ENCODE results near the gene DSC1.

Gene DSC1

DNA sequence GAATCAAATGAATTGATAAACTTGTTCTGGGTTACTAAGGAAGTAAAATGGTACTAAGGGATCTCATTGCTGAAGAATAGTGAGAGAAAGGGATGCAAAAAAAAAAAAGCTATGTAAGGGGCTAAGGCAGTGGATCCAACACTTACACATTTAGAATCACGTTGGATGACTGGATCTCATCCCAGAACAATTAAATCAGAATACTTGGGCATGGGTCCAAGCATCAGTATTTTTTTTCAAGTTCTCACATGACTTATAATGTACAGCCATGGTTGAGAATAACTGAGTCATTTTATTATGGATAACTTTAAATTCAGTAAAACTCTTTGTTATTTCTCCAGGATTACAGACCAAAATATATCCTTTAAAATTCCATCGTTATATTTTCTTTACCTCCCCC is 8.5 kb downstream of the DSC1 start:
- H3K27ac ChIP-seq (ENCODE audit: low read depth, low read length): no peak overlapping the region
- no peak overlapping the region for H3K56ac ChIP-seq (ENCODE audit: low read length)
- H4K5ac ChIP-seq (ENCODE audit: low read length): no peak overlapping the region
- H3K4me3 ChIP-seq (ENCODE audit: low read length): no peak overlapping the region
- H3K27me3 ChIP-seq (ENCODE audit: insufficient read depth, low read length, poor library complexity): no peaks in the 10 kb centered on the region
- no peak overlapping the region for H2AK5ac ChIP-seq (ENCODE audit: low read length)
- DNase-seq: no peak
- H3K4me1 ChIP-seq (ENCODE audit: control insufficient read depth, low read depth, low read length): no peaks in the 10 kb centered on the region
- H4K8ac ChIP-seq (ENCODE audit: low read depth, low read length): no peak overlapping the region
- H2BK5ac ChIP-seq (ENCODE audit: low read length): no peak overlapping the region
- no peak overlapping the region for H3K9ac ChIP-seq (ENCODE audit: low read length)
- no CpG with 5 or more reads among the region's 2 CpGs for WGBS (ENCODE audit: extremely low coverage, insufficient coverage, low lambda C conversion rate)
- no peak overlapping the region for H3K18ac ChIP-seq (ENCODE audit: low read length)
- no peak overlapping the region for H3K4ac ChIP-seq (ENCODE audit: low read depth, low read length)
- H2BK120ac ChIP-seq (ENCODE audit: low read depth, low read length): no peak overlapping the region
- H2BK15ac ChIP-seq (replicated peaks; ENCODE audit: low read depth): no peak overlapping the region
- H3K4me2 ChIP-seq (ENCODE audit: low read length): no peak overlapping the region
- no peaks in the 10 kb centered on the region for H3K79me1 ChIP-seq (ENCODE audit: low read length)
- H3K36me3 ChIP-seq (ENCODE audit: control insufficient read depth, insufficient read depth, low read length): no peaks in the 10 kb centered on the region
- no peaks in the 10 kb centered on the region for H3K79me2 ChIP-seq (ENCODE audit: control insufficient read depth, insufficient read depth, low read length)
- H3K23ac ChIP-seq (ENCODE audit: low read length): no peak overlapping the region

DNA sequence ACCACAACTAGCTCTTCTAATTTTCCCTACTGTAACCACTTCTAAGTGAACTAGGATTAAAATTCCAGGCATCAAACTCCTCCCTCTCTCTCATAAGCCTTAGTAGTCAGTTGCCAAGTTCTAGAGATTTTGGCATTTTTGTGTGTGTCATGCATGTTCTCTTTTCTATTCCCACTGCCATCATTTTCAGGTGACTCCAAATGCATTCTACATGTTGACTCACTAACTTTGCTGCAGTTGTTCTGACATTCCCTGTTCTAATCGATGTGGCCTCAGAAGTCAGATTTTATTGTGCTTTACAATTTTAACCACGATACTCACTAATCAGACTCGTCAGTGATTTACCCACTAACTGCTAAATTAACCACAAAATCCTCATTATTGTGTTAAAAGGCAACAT is 13.3 kb downstream of the DSC1 start:
- Histone ChIP-seq H3K56ac (ENCODE audit: low read length) (no peak overlapping the region), H2BK120ac (ENCODE audit: low read depth, low read length) (no peak overlapping the region), H2AK5ac (ENCODE audit: low read length) (no peak overlapping the region), H3K27ac (ENCODE audit: low read depth, low read length) (no peak overlapping the region), H3K4me1 (ENCODE audit: control insufficient read depth, low read depth, low read length) (no peaks in the 10 kb centered on the region), H3K27me3 (ENCODE audit: insufficient read depth, low read length, poor library complexity) (no peaks in the 10 kb centered on the region), H3K4me3 (ENCODE audit: low read length) (no peak overlapping the region), H4K8ac (ENCODE audit: low read depth, low read length) (no peak overlapping the region), H2BK15ac (replicated peaks; ENCODE audit: low read depth) (no peak overlapping the region), H3K18ac (ENCODE audit: low read length) (no peak overlapping the region), H3K4me2 (ENCODE audit: low read length) (no peak overlapping the region), H3K79me1 (ENCODE audit: low read length) (no peaks in the 10 kb centered on the region), H3K79me2 (ENCODE audit: control insufficient read depth, insufficient read depth, low read length) (no peaks in the 10 kb centered on the region), H4K5ac (ENCODE audit: low read length) (no peak overlapping the region), H3K4ac (ENCODE audit: low read depth, low read length) (no peak overlapping the region), H3K9ac (ENCODE audit: low read length) (no peak overlapping the region), H3K23ac (ENCODE audit: low read length) (no peak overlapping the region), H3K36me3 (ENCODE audit: control insufficient read depth, insufficient read depth, low read length) (no peaks in the 10 kb centered on the region), H2BK5ac (ENCODE audit: low read length) (no peak overlapping the region)
- no CpG with 5 or more reads among the region's 3 CpGs for WGBS (ENCODE audit: extremely low coverage, insufficient coverage, low lambda C conversion rate)
- DNase-seq: no peak

DNA sequence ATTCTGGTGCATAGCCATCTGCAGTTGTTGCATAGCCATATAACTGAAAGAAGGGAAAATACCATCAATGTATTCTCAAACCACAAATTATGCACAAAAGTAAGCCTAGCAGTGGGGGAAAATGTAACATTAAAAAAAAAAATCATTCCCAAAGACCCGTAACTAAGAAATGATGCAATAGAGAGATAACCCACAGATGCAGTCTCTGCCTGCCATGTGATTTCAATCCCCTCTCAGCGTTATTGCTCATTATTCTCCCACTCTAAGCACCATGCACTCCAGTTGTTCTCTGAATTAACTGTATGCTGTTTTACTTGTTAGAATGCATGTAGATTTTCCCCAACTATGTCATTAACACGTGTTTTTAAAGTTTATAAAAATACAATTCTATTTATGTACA is 14.1 kb downstream of the DSC1 start:
- no peak overlapping the region for H2BK5ac ChIP-seq (ENCODE audit: low read length)
- no peak overlapping the region for H2BK15ac ChIP-seq (replicated peaks; ENCODE audit: low read depth)
- no peak for DNase-seq
- H3K23ac ChIP-seq (ENCODE audit: low read length): no peak overlapping the region
- no peak overlapping the region for H3K27ac ChIP-seq (ENCODE audit: low read depth, low read length)
- H2AK5ac ChIP-seq (ENCODE audit: low read length): no peak overlapping the region
- no peak overlapping the region for H3K4me2 ChIP-seq (ENCODE audit: low read length)
- no peak overlapping the region for H3K18ac ChIP-seq (ENCODE audit: low read length)
- H4K5ac ChIP-seq (ENCODE audit: low read length): no peak overlapping the region
- H3K79me2 ChIP-seq (ENCODE audit: control insufficient read depth, insufficient read depth, low read length): no peaks in the 10 kb centered on the region
- no peaks in the 10 kb centered on the region for H3K4me1 ChIP-seq (ENCODE audit: control insufficient read depth, low read depth, low read length)
- no peak overlapping the region for H3K4ac ChIP-seq (ENCODE audit: low read depth, low read length)
- H4K8ac ChIP-seq (ENCODE audit: low read depth, low read length): no peak overlapping the region
- H3K4me3 ChIP-seq (ENCODE audit: low read length): no peak overlapping the region
- H3K36me3 ChIP-seq (ENCODE audit: control insufficient read depth, insufficient read depth, low read length): no peaks in the 10 kb centered on the region
- H3K9ac ChIP-seq (ENCODE audit: low read length): no peak overlapping the region
- no CpG with 5 or more reads among the region's 3 CpGs for WGBS (ENCODE audit: extremely low coverage, insufficient coverage, low lambda C conversion rate)
- H2BK120ac ChIP-seq (ENCODE audit: low read depth, low read length): no peak overlapping the region
- no peaks in the 10 kb centered on the region for H3K27me3 ChIP-seq (ENCODE audit: insufficient read depth, low read length, poor library complexity)
- no peaks in the 10 kb centered on the region for H3K79me1 ChIP-seq (ENCODE audit: low read length)
- H3K56ac ChIP-seq (ENCODE audit: low read length): no peak overlapping the region

DNA sequence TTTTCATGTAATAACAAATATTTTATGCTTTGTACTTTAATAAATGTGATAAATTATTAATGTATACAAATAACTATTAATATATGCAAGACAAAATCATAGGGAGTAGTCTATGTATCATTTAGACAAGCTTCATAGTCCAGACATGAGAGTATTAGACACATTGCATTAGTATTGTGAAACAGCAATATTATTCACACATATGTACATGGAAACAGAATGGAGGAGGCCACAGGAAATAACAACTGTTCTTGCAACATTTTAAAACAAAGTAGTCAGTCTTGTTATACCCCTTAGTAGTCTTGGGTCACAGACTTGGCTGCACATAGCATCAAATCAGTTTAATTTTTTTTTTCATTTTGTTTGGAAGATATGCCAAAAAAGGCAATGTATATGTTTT is 15.8 kb downstream of the DSC1 start:
- Histone ChIP-seq H3K4me3 (ENCODE audit: low read length) (no peak overlapping the region), H3K23ac (ENCODE audit: low read length) (no peak overlapping the region), H2BK15ac (replicated peaks; ENCODE audit: low read depth) (no peak overlapping the region), H3K36me3 (ENCODE audit: control insufficient read depth, insufficient read depth, low read length) (no peaks in the 10 kb centered on the region), H2BK120ac (ENCODE audit: low read depth, low read length) (no peak overlapping the region), H3K18ac (ENCODE audit: low read length) (no peak overlapping the region), H4K8ac (ENCODE audit: low read depth, low read length) (no peak overlapping the region), H4K5ac (ENCODE audit: low read length) (no peak overlapping the region), H3K4me2 (ENCODE audit: low read length) (no peak overlapping the region), H3K4me1 (ENCODE audit: control insufficient read depth, low read depth, low read length) (no peaks in the 10 kb centered on the region), H3K79me2 (ENCODE audit: control insufficient read depth, insufficient read depth, low read length) (no peaks in the 10 kb centered on the region), H3K27ac (ENCODE audit: low read depth, low read length) (no peak overlapping the region), H2BK5ac (ENCODE audit: low read length) (no peak overlapping the region), H3K9ac (ENCODE audit: low read length) (no peak overlapping the region), H2AK5ac (ENCODE audit: low read length) (no peak overlapping the region), H3K27me3 (ENCODE audit: insufficient read depth, low read length, poor library complexity) (no peaks in the 10 kb centered on the region), H3K4ac (ENCODE audit: low read depth, low read length) (no peak overlapping the region), H3K79me1 (ENCODE audit: low read length) (no peaks in the 10 kb centered on the region), H3K56ac (ENCODE audit: low read length) (no peak overlapping the region)
- DNase-seq: no peak

DNA sequence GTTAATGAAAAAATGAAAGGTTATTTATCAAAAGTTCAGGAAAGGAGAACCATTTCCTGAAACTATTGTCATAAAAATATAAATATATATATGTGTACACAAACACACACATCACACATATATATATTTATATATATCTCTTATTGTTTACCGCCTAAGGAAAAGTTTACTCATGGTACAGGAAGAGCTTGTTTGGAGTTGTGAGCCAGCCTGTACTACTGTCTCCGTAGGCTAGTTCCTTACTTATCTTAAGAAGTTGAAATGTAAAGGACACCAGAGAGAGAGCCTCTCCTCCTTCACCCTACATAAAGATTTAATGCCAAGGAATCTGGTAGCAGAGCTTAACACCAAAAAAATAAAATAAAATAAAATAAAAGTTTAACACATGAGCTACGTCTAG is 19.6 kb downstream of the DSC1 start:
- H3K18ac ChIP-seq (ENCODE audit: low read length): no peak overlapping the region
- no peak overlapping the region for H3K4ac ChIP-seq (ENCODE audit: low read depth, low read length)
- no peak overlapping the region for H3K56ac ChIP-seq (ENCODE audit: low read length)
- H3K36me3 ChIP-seq (ENCODE audit: control insufficient read depth, insufficient read depth, low read length): no peaks in the 10 kb centered on the region
- no peaks in the 10 kb centered on the region for H3K27me3 ChIP-seq (ENCODE audit: insufficient read depth, low read length, poor library complexity)
- H3K27ac ChIP-seq (ENCODE audit: low read depth, low read length): no peak overlapping the region
- H3K4me3 ChIP-seq (ENCODE audit: low read length): no peak overlapping the region
- no peaks in the 10 kb centered on the region for H3K79me2 ChIP-seq (ENCODE audit: control insufficient read depth, insufficient read depth, low read length)
- no peak overlapping the region for H2BK120ac ChIP-seq (ENCODE audit: low read depth, low read length)
- no CpG with 5 or more reads among the region's 3 CpGs for WGBS (ENCODE audit: extremely low coverage, insufficient coverage, low lambda C conversion rate)
- no peak overlapping the region for H2AK5ac ChIP-seq (ENCODE audit: low read length)
- H2BK5ac ChIP-seq (ENCODE audit: low read length): no peak overlapping the region
- no peaks in the 10 kb centered on the region for H3K4me1 ChIP-seq (ENCODE audit: control insufficient read depth, low read depth, low read length)
- no peak overlapping the region for H3K23ac ChIP-seq (ENCODE audit: low read length)
- DNase-seq: no peak
- H4K5ac ChIP-seq (ENCODE audit: low read length): no peak overlapping the region
- H3K4me2 ChIP-seq (ENCODE audit: low read length): no peak overlapping the region
- no peaks in the 10 kb centered on the region for H3K79me1 ChIP-seq (ENCODE audit: low read length)
- no peak overlapping the region for H4K8ac ChIP-seq (ENCODE audit: low read depth, low read length)
- H2BK15ac ChIP-seq (replicated peaks; ENCODE audit: low read depth): no peak overlapping the region
- H3K9ac ChIP-seq (ENCODE audit: low read length): no peak overlapping the region

DNA sequence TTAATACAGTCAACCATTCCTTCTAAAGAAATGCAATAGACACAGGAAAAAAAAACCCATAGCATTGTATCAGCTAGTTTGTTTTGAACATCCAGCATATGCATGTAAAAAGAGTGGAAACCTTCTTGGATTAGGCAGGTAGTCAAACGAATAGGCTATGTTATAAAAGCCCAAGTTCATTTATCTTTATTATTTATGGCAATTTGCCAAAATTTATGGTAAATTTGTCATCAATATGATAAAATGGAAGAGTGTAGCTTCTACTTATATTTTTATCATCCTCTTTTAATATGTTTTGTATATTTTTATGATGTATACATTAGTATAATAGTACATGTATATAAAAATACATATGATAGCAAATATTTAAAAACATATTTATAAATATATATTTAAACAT is 23.9 kb downstream of the DSC1 start:
- H2BK15ac ChIP-seq (replicated peaks; ENCODE audit: low read depth): no peak overlapping the region
- no peaks in the 10 kb centered on the region for H3K79me2 ChIP-seq (ENCODE audit: control insufficient read depth, insufficient read depth, low read length)
- no peak overlapping the region for H3K4ac ChIP-seq (ENCODE audit: low read depth, low read length)
- DNase-seq: no peak
- H3K36me3 ChIP-seq (ENCODE audit: control insufficient read depth, insufficient read depth, low read length): no peaks in the 10 kb centered on the region
- no peak overlapping the region for H3K27ac ChIP-seq (ENCODE audit: low read depth, low read length)
- no peak overlapping the region for H3K18ac ChIP-seq (ENCODE audit: low read length)
- H4K8ac ChIP-seq (ENCODE audit: low read depth, low read length): no peak overlapping the region
- H4K5ac ChIP-seq (ENCODE audit: low read length): no peak overlapping the region
- no CpG with 5 or more reads among the region's 1 CpG for WGBS (ENCODE audit: extremely low coverage, insufficient coverage, low lambda C conversion rate)
- no peak overlapping the region for H3K23ac ChIP-seq (ENCODE audit: low read length)
- no peak overlapping the region for H3K56ac ChIP-seq (ENCODE audit: low read length)
- H2BK120ac ChIP-seq (ENCODE audit: low read depth, low read length): no peak overlapping the region
- H2AK5ac ChIP-seq (ENCODE audit: low read length): no peak overlapping the region
- no peaks in the 10 kb centered on the region for H3K4me1 ChIP-seq (ENCODE audit: control insufficient read depth, low read depth, low read length)
- no peak overlapping the region for H3K4me2 ChIP-seq (ENCODE audit: low read length)
- H3K9ac ChIP-seq (ENCODE audit: low read length): no peak overlapping the region
- no peak overlapping the region for H2BK5ac ChIP-seq (ENCODE audit: low read length)
- H3K79me1 ChIP-seq (ENCODE audit: low read length): no peaks in the 10 kb centered on the region
- no peaks in the 10 kb centered on the region for H3K27me3 ChIP-seq (ENCODE audit: insufficient read depth, low read length, poor library complexity)
- H3K4me3 ChIP-seq (ENCODE audit: low read length): no peak overlapping the region
